ENCODE results near the gene MAPK1.

- no peak for TF ChIP-seq CTCF (IDR thresholded peaks at IDR 0.05 in 2 of 3, conservative IDR thresholded peaks at IDR 0.05 in 1 of 3; ENCODE audit: insufficient read depth in 2 of 3, low read depth in 1 of 3, low read length in 3 of 3)
- TF ChIP-seq EP300 (IDR thresholded peaks at IDR 0.05; ENCODE audit: low read length): no peak
- no peak for TF ChIP-seq ARID3A (IDR thresholded peaks at IDR 0.05; ENCODE audit: borderline replicate concordance, low read depth, low read length)
- TF ChIP-seq MYC (IDR thresholded peaks at IDR 0.05; ENCODE audit: low read depth, low read length): no peak
- no peak for TF ChIP-seq MYC (CRISPR knock-in tag; IDR thresholded peaks at IDR 0.05; ENCODE audit: borderline replicate concordance, low read depth)
- TF ChIP-seq U2AF2 (optimal IDR thresholded peaks at IDR 0.05; ENCODE audit: low read depth, low read length): no peak
- no peak for TF ChIP-seq BRCA1 (IDR thresholded peaks at IDR 0.05)
- TF ChIP-seq BRCA1 (CRISPR knock-in tag; IDR thresholded peaks at IDR 0.05): no peak
- no peak for TF ChIP-seq AFF4 (CRISPR knock-in tag; IDR thresholded peaks at IDR 0.05)
- TF ChIP-seq FOXM1 (IDR thresholded peaks at IDR 0.05; ENCODE audit: low read depth): no peak
- no peak for TF ChIP-seq FOXM1 (CRISPR knock-in tag; IDR thresholded peaks at IDR 0.05; ENCODE audit: low read depth)
- TF ChIP-seq HDAC1 (IDR thresholded peaks at IDR 0.05): no peak
- no peak for TF ChIP-seq ZFP91 (CRISPR knock-in tag; IDR thresholded peaks at IDR 0.05)
- TF ChIP-seq ESRRA (IDR thresholded peaks at IDR 0.05; ENCODE audit: borderline replicate concordance, low read depth): no peak
- TF ChIP-seq SMAD3 (CRISPR knock-in tag; conservative IDR thresholded peaks at IDR 0.05): no peak
Measured at GRCh38 chr22:21714786-21715185, 152.7 kb downstream of the MAPK1 start.
